ENCODE measurements around the gene TTLL3.
A peak's percentile ranks its signal among the peaks of the same experiment; 100 is the strongest.

Gene TTLL3

GRCh38 chr3:9776896-9777693 lies 33.0 kb upstream of the TTLL3 start:
- DNase-seq (ENCODE audit: low read depth in 1 of 2, low spot score in 1 of 2): no peak
- in situ Hi-C loops (cut with HindIII; ENCODE audit: low pct_unique_long_range_greater_than_20kb, low sequenced_read_pairs): no loop called here
- no peak for TF ChIP-seq JUND (IDR thresholded peaks at IDR 0.05; ENCODE audit: low read depth)

DNA sequence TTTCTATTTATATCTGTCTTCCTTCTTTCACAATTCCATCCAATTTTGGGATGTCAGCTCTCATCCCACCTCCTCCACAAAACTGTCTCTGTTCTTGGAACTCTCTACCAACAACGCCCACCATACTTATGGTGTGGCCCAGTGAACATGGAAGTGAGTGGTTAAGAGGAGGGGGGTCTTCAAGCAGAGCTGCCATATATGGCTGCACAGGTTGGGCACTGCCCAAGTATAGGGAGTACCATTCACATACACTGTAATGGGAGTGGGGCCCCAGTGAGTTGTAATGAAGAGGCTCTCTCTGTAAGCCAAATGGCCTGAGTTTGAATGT lies 32.4 kb upstream of the TTLL3 start:
- no peak for TF ChIP-seq JUND (IDR thresholded peaks at IDR 0.05; ENCODE audit: low read depth)
- in situ Hi-C loops (cut with HindIII; ENCODE audit: low pct_unique_long_range_greater_than_20kb, low sequenced_read_pairs): no loop called here
- DNase-seq (ENCODE audit: low read depth in 1 of 2, low spot score in 1 of 2): no peak

DNA sequence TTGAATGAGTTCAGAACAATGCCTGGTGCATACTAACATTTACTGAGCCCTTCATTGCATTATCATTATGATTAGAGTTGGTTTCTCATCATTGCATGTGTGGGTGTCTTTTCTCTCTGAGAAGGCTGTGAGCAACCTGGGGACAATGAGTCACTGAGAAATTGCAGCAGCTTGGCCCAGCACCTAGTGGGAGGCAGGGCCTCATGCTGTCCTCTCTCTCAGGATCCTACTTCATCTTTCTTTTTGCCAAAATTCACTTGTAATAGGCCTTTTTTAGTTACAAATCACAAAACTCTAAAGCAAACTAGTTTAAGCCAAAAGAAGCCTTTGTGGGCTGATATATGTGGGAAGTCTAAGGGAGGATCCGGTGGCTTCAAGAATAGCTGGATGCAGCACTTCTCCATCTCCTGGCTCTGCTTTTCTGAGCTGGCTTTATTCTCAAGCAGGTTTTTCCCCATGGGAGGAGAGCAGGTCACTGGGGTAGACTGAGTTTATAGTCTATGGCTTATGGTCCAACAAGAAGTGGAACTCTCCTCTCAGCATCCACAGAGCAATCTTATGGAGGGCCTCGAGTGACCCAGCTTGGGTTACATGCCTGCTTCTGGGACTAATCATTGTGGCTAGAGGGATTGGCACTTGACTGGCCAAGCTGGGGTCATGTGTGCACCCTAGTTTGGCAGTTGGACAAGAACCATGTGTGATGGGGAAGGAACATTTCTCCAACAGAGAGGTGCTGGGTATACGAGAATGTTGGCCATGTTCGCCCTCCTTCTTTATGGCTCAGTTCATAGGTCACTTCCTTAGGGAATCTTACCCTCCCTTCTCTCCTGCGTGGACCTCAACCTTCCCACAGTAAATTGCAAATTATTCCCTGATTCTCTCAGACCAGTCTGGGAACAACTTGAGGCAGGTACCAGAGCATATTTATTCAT lies 31.7 kb upstream of the TTLL3 start:
- in situ Hi-C loops (cut with HindIII; ENCODE audit: low pct_unique_long_range_greater_than_20kb, low sequenced_read_pairs): no loop called here
- no peak for DNase-seq (ENCODE audit: low read depth in 1 of 2, low spot score in 1 of 2)
- TF ChIP-seq JUND (IDR thresholded peaks at IDR 0.05; ENCODE audit: low read depth): no peak

- DNase-seq (ENCODE audit: low read depth in 1 of 2, low spot score in 1 of 2): no peak
- in situ Hi-C loops (cut with HindIII; ENCODE audit: low pct_unique_long_range_greater_than_20kb, low sequenced_read_pairs): no loop called here
- TF ChIP-seq JUND (IDR thresholded peaks at IDR 0.05; ENCODE audit: low read depth): no peak
Observed at GRCh38 chr3:9779075-9779593, 30.9 kb upstream of the TTLL3 start.

DNA sequence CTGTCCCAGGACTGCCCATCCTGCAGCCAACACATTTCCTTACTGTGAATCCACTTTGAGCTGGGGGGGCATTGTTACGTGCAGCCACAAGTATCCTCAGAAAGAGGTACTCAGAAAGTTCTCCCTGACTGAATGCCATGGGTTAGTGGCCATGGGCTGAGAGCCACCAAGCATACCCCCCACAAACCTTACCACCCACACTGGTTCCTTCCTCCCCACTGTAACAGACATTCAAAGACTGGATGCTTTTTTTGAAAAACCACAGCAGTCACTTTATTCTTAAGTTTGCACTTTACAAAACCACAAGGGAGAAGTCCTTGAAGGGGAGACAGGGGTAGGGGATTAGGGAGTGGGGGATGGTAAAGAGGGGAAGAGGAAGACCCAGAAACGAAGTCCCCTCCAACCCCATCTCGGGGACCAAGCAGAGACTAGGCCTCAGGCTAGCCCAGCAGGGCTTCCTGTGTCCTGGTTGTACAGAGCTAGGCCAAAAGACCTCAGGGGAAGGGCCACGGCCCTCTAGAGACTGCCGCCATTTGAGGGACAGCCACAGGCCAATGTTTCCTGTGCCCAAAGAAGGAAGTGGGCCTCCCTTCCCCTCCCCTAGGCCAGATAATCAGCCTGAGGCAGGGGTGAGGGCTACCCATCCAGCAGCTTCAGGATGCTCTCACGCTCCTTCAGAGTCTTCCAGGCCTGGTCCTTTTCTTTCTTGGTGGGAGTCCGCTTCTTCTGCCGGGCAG lies 30.2 kb upstream of the TTLL3 start:
- in situ Hi-C loops (cut with HindIII; ENCODE audit: low pct_unique_long_range_greater_than_20kb, low sequenced_read_pairs): no loop called here
- TF ChIP-seq JUND (IDR thresholded peaks at IDR 0.05; ENCODE audit: low read depth): no peak
- no peak for DNase-seq (ENCODE audit: low read depth in 1 of 2, low spot score in 1 of 2)

DNA sequence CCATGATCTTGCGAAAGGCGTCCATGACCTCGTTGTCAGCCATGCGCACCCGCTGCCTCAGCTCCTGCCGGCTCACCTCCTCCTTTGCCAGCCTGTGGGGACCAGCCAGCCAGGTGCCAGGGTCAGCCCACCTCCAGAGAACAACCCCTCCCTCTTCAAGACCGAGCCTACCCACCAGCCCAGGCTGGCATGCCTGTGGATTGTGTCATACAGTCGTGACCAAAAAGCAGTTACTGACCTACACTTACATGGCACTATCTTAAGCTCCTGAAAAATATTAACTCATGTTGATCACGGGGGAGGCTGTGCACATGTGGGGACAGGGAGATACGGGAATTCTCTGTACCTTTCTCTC lies 29.6 kb upstream of the TTLL3 start:
- DNase-seq (ENCODE audit: low read depth in 1 of 2, low spot score in 1 of 2): no peak
- in situ Hi-C loops (cut with HindIII; ENCODE audit: low pct_unique_long_range_greater_than_20kb, low sequenced_read_pairs): no loop called here
- TF ChIP-seq JUND (IDR thresholded peaks at IDR 0.05; ENCODE audit: low read depth): no peak

DNA sequence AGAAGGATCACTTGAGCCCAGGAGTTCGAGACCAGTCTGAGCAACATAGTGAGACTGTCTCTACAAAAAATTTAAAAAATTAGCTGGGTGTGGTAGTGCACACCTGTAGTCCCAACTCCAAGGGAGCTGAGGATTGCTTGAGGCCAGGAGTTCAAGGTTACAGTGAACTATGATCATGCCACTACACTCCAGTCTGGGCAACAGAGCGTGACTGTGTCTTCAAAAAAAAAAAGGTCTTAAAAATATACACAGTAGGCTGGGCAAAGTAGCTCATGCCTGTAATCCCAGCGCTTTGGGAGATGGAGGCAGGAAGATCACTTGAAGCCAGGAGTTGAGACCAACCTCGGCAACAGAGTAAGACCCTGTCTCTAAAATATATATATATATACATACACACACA lies 29.2 kb upstream of the TTLL3 start:
- in situ Hi-C loops (cut with HindIII; ENCODE audit: low pct_unique_long_range_greater_than_20kb, low sequenced_read_pairs): no loop called here
- DNase-seq (ENCODE audit: low read depth in 1 of 2, low spot score in 1 of 2): no peak
- TF ChIP-seq JUND (IDR thresholded peaks at IDR 0.05; ENCODE audit: low read depth): no peak

DNA sequence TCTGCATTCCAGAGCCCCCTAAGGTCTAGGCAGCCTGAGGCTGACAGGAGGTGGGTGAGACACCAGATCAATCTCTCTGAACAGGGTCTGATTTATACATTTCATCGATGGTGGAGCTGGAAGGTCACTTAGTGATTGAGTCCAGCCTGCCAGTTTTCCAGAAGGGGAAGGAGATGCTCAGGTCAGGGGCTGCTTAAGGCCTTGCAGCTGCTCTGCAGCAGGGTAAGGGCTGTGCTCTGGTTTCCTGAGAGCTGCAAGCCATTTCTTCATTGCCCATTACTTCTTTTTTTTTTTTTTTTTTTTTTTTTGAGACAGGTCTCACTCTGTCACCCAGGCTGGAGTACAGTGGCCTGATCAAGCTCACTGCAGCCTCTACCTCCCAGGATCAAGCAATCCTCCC lies 28.5 kb upstream of the TTLL3 start:
- DNase-seq (ENCODE audit: low read depth in 1 of 2, low spot score in 1 of 2): no peak
- in situ Hi-C loops (cut with HindIII; ENCODE audit: low pct_unique_long_range_greater_than_20kb, low sequenced_read_pairs): no loop called here
- no peak for TF ChIP-seq JUND (IDR thresholded peaks at IDR 0.05; ENCODE audit: low read depth)

- TF ChIP-seq JUND (IDR thresholded peaks at IDR 0.05; ENCODE audit: low read depth): no peak
- no peak for DNase-seq (ENCODE audit: low read depth in 1 of 2, low spot score in 1 of 2)
- in situ Hi-C loops (cut with HindIII; ENCODE audit: low pct_unique_long_range_greater_than_20kb, low sequenced_read_pairs): no loop called here
Observed at GRCh38 chr3:9781978-9782603, 28.0 kb upstream of the TTLL3 start.

DNA sequence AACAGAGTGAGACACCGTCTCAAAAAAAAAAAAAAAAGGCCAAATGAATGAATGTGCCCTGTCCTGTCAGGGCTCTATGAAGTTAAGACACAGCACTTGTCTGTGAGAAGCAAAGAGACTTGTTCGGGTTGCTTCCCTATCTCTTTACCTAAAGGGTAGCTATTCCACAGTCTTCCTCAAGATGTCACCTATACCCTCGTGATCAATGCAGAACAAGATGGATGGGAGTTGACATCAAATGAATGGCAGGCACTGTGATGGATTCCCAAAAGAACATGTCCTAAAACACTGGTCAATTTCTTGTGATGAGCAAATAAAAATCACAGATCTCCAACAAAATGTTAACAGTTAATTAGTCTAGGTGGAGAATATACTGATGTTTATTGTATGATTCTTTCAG lies 27.3 kb upstream of the TTLL3 start:
- in situ Hi-C loops (cut with HindIII; ENCODE audit: low pct_unique_long_range_greater_than_20kb, low sequenced_read_pairs): no loop called here
- peak in 1 of 2 experiments; percentile 53 for DNase-seq (ENCODE audit: low read depth in 1 of 2, low spot score in 1 of 2)
- TF ChIP-seq JUND (IDR thresholded peaks at IDR 0.05; ENCODE audit: low read depth): no peak

DNA sequence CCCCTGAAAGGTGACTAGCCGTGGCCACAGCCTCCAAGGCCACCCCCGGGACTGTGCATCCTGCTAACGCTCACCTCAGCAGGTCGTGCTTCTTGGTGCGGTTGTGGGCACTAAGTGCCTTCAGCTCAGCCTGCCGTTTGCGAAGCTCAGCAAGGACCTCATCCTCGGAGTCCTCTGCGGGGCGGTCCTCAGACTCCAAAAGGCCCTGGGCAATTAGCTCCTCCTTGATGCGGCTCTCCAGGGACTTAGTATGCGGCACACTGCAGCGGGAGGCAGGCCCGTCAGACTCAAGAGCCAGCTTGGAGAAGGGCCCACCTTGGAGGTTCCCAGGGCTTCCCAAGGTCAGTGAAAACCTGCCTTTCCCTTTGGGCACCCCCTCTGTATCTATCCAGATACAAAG lies 26.1 kb upstream of the TTLL3 start:
- no peak for TF ChIP-seq JUND (IDR thresholded peaks at IDR 0.05; ENCODE audit: low read depth)
- in situ Hi-C loops (cut with HindIII; ENCODE audit: low pct_unique_long_range_greater_than_20kb, low sequenced_read_pairs): no loop called here
- DNase-seq (ENCODE audit: low read depth in 1 of 2, low spot score in 1 of 2): no peak

DNA sequence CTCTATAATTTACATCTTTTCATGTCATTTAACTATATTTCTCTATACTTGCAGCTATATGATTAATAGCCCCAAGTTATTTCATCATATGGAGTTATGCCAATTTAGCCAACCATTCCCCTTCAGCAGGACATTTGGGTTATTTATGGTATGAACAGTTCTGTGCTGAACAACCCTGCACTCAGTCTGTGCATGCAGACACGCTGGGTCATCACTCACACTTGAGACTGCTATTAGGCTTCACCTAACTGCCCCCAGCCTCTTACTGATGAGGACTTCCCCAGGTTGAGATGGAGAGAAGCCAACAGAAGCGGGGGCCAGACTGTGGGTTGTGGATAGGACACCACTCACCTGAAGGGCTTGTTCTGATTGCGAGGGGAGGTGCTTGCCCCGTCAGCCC lies 25.1 kb upstream of the TTLL3 start:
- in situ Hi-C loops (cut with HindIII; ENCODE audit: low pct_unique_long_range_greater_than_20kb, low sequenced_read_pairs): no loop called here
- no peak for DNase-seq (ENCODE audit: low read depth in 1 of 2, low spot score in 1 of 2)
- TF ChIP-seq JUND (IDR thresholded peaks at IDR 0.05; ENCODE audit: low read depth): no peak

Data from T47D (cell line).